Neural progenitor cell (in vitro differentiated cells): ENCODE data around the gene CANT1.
A peak's percentile ranks its signal among the peaks of the same experiment; 100 is the strongest.

Experiments used
- CTCF ChIP-seq: fragments of 200-600 bp; sonication (generic); IDR thresholded peaks from 2 replicates; pipeline ENCODE4 v1.5.1; 2017; ENCODE audit warnings: antibody characterized with exemption, mild to moderate bottlenecking
- EZH2phosphoT487 ChIP-seq: fragments of 200-600 bp; sonication (generic); IDR thresholded peaks from 2 replicates; pipeline ENCODE4 v1.6.1; 2017; ENCODE audit warnings: antibody characterized with exemption

- TF ChIP-seq CTCF (peak; percentile 54), EZH2phosphoT487 (no peak)
These were observed 14.6 kb upstream of the CANT1 start, which contains the start of gene C1QTNF1 for GRCh38 chr17:79023886-79024771.
